ENCODE data around the gene ATP5F1C. TPM values are rescaled to one million over a fixed set of nuclear protein-coding genes. Genes with fewer than 3 reads are reported as not detected.

The ATP5F1C gene
- total and polyA plus RNA-seq, 10 donors: 158 to 275 (median 187) TPM

- peaks cover 0 to 75% (median 28%) of the 10 kb centered on the region in 6 donors for H3K36me3 ChIP-seq
- 92 to 96% (median 95%) methylated on average over 3 of the region's 3 CpGs for WGBS, 5 donors
These were observed 36.3 kb downstream of the ATP5F1C start for GRCh38 chr10:7824251-7824650.

GRCh38 chr10:7826971-7827370, 39.0 kb downstream of the ATP5F1C start:
- peaks cover 0 to 18% (median 0%) of the 10 kb centered on the region in 6 donors for H3K4me1 ChIP-seq
- no peaks in the 10 kb centered on the region for H3K27me3 ChIP-seq (replicated peaks in 1 of 7)
- H3K36me3 ChIP-seq: peaks cover 0 to 66% (median 28%) of the 10 kb centered on the region in 6 donors
- no peak for TF ChIP-seq CTCF (IDR thresholded peaks at IDR 0.05 in 8 of 11, conservative IDR thresholded peaks at IDR 0.05 in 3 of 11)
- TF ChIP-seq POLR2AphosphoS5 (IDR thresholded peaks at IDR 0.05): no peak
- no peak for TF ChIP-seq POLR2A (IDR thresholded peaks at IDR 0.05)
- H3K27ac ChIP-seq: no peak overlapping the region
- no peak for DNase-seq
- H3K4me3 ChIP-seq: no peak overlapping the region
- intact Hi-C loops (cut with DNase I; ENCODE audit: low total_unique reads): no loop called here
- no peaks in the 10 kb centered on the region for H3K9me3 ChIP-seq
- 91 to 95% (median 93%) methylated on average over 4 of the region's 4 CpGs for WGBS, 5 donors

More at GRCh38 chr10:7824251-7824650, 36.3 kb downstream of the ATP5F1C start:
- intact Hi-C loops (cut with DNase I; ENCODE audit: low total_unique reads): no loop called here
- no peak for DNase-seq
- Histone ChIP-seq H3K27ac (no peak overlapping the region), H3K4me1 (peaks cover 15 to 35% (median 18%) of the 10 kb centered on the region in 6 donors), H3K27me3 (replicated peaks in 1 of 7) (no peaks in the 10 kb centered on the region), H3K4me3 (no peak overlapping the region), H3K9me3 (no peaks in the 10 kb centered on the region)
- TF ChIP-seq CTCF (IDR thresholded peaks at IDR 0.05 in 8 of 11, conservative IDR thresholded peaks at IDR 0.05 in 3 of 11): no peak
- TF ChIP-seq POLR2A (IDR thresholded peaks at IDR 0.05): no peak
- no peak for TF ChIP-seq POLR2AphosphoS5 (IDR thresholded peaks at IDR 0.05)

- H3K27me3 ChIP-seq (replicated peaks in 1 of 7): no peaks in the 10 kb centered on the region
- no peak overlapping the region for H3K4me3 ChIP-seq
- H3K9me3 ChIP-seq: no peaks in the 10 kb centered on the region
- intact Hi-C loops (cut with DNase I; ENCODE audit: low total_unique reads): no loop called here
- H3K27ac ChIP-seq: no peak overlapping the region
- peaks cover 0 to 58% (median 26%) of the 10 kb centered on the region in 6 donors for H3K36me3 ChIP-seq
- H3K4me1 ChIP-seq: peaks cover 0 to 31% (median 0%) of the 10 kb centered on the region in 6 donors
- DNase-seq: no peak
- 91 to 96% (median 93%) methylated on average over 10 of the region's 10 CpGs for WGBS, 5 donors
- TF ChIP-seq CTCF (IDR thresholded peaks at IDR 0.05 in 8 of 11, conservative IDR thresholded peaks at IDR 0.05 in 3 of 11) (no peak), POLR2A (IDR thresholded peaks at IDR 0.05) (no peak), POLR2AphosphoS5 (IDR thresholded peaks at IDR 0.05) (no peak)
These were observed 41.4 kb downstream of the ATP5F1C start for GRCh38 chr10:7829289-7829834.

GRCh38 chr10:7832060-7832459, 44.1 kb downstream of the ATP5F1C start:
- H3K27me3 ChIP-seq (replicated peaks in 1 of 7): no peaks in the 10 kb centered on the region
- no peak for DNase-seq
- H3K4me1 ChIP-seq: peaks cover 0 to 22% (median 0%) of the 10 kb centered on the region in 6 donors
- H3K4me3 ChIP-seq: no peak overlapping the region
- H3K36me3 ChIP-seq: peaks cover 0 to 46% (median 4%) of the 10 kb centered on the region in 6 donors
- no peak overlapping the region for H3K27ac ChIP-seq
- intact Hi-C loops (cut with DNase I; ENCODE audit: low total_unique reads): no loop called here
- no peaks in the 10 kb centered on the region for H3K9me3 ChIP-seq
- WGBS, 5 donors: 82 to 90% (median 88%) methylated on average over 1 of the region's 1 CpG
- TF ChIP-seq POLR2A (IDR thresholded peaks at IDR 0.05) (no peak), POLR2AphosphoS5 (IDR thresholded peaks at IDR 0.05) (no peak), CTCF (IDR thresholded peaks at IDR 0.05 in 8 of 11, conservative IDR thresholded peaks at IDR 0.05 in 3 of 11) (no peak)

All from spleen (tissue), 11 donors.